Adrenal gland (tissue), 12 donors: Measurements from ENCODE around the gene GLCCI1. TPM values are rescaled to one million over a fixed set of nuclear protein-coding genes. Genes with fewer than 3 reads are reported as not detected.

Source experiments
- DNase-seq, 7 donors: peaks; one replicate each; pipeline ENCODE4 v3.0.0-alpha.2; 2019 to 2020
- H3K27ac ChIP-seq, 5 donors: fragments of 200-600 bp; sonication (generic) in 4 of 5; 1 replicate in 3 of 5; 2 replicates in 2 of 5; pipeline versions ENCODE4 v1.5.1 to v1.8.0; 2016 to 2020; ENCODE audit warnings: mild to moderate bottlenecking in 1 of 5
- H3K27me3 ChIP-seq: fragments of 200-600 bp; 2 replicates; pipeline ENCODE4 v1.8.0; 2021
- H3K36me3 ChIP-seq, 2 donors: fragments of 200-600 bp; replicated peaks in 1 of 2; 1 replicate in 1 of 2; 2 replicates in 1 of 2; pipeline versions ENCODE4 v1.5.1 to v1.8.0; 2018 to 2022
- H3K4me1 ChIP-seq, 2 donors: fragments of 200-600 bp; replicated peaks in 1 of 2; 1 replicate in 1 of 2; 2 replicates in 1 of 2; pipeline versions ENCODE4 v1.5.1 to v1.8.0; 2018 to 2021
- H3K4me3 ChIP-seq, 4 donors: fragments of 200-600 bp; sonication (generic) in 3 of 4; one replicate each; pipeline ENCODE4 v1.5.1; 2016 to 2018
- H3K9me3 ChIP-seq, 3 donors: fragments of 200-600 bp; sonication (generic) in 1 of 3; replicated peaks in 1 of 3; 1 replicate in 2 of 3; 2 replicates in 1 of 3; pipeline versions ENCODE4 v1.5.1 to v1.8.0; 2016 to 2021
- CTCF ChIP-seq, 6 experiments: fragments of 450-650 bp in 4 of 6; fragments of 200-600 bp in 2 of 6; sonication (generic) in 1 of 6; IDR thresholded peaks; 1 replicate in 5 of 6; 2 replicates in 1 of 6; pipeline versions ENCODE4 v1.5.1 to v1.8.0; 2016 to 2021; ENCODE audit warnings: antibody characterized with exemption in 6 of 6, mild to moderate bottlenecking in 2 of 6, moderate library complexity in 1 of 6
- POLR2A ChIP-seq, 2 donors: fragments of 450-650 bp; IDR thresholded peaks; one replicate each; pipeline ENCODE4 v1.6.1; 2017; ENCODE audit warnings: antibody characterized with exemption in 2 of 2, mild to moderate bottlenecking in 2 of 2, moderate library complexity in 1 of 2
- WGBS, 4 donors: extraction: QIAGEN DNeasy Blood & Tissue Kit in 2 of 4; methylation state at CpG; one replicate each; pipeline versions ENCODE4 v1.1.5 to v1.1.7; 2013 to 2017; 5-methylcytosine and 5-hydroxymethylcytosine counted together
- intact Hi-C, 2 donors: fragments of 100-400 bp; cut with DNase I; formaldehyde crosslinking; loops; one replicate each; pipeline versions ENCODE4 v1.14.1 to v1.15.0; 2022 to 2023
- polyA plus RNA-seq, 3 donors: library from polyadenylated mRNA; stranded (reverse); fragments of 200-250 nt in 2 of 3; fragments of 350-450 nt in 1 of 3; fragmentation: Illumina TruSeq in 1 of 3; extraction: RNeasy Lipid Tissue Mini Kit (QIAGEN cat#74804) in 1 of 3; gene quantifications; one replicate each; pipeline ENCODE4 v1.2.3, GENCODE V29; 2013 to 2014
- total RNA-seq, 9 donors: library from RNA; depleted of rRNA in 4 of 9; stranded (reverse); fragments of >200 nt in 4 of 9; fragments of 120-200 nt in 1 of 9; fragmentation: NEBNext Ultra II Directional in 1 of 9; extraction: Animal tissue kit (Norgen Biotek cat#: 25700) in 1 of 9; gene quantifications; one replicate each; pipeline versions ENCODE4 v1.1.0 to v1.2.4, GENCODE V29; 2013 to 2023
- donor health status: healthy with polysubstance abuse.
- donor health status: Bipolar disorder and iron deficiency.
- donor health status: DM: yes; HTN: yes; CAD: no.
- donor health status: DM: no; HTN: no; CAD: no.
- donor health status: DM: no; HTN: no; CAD: no.
- donor health status: DM: yes; HTN: yes; CAD: no.

The GLCCI1 gene
- total and polyA plus RNA-seq, 12 donors: 2.4 to 23.6 (median 8.2) TPM

- no peak for TF ChIP-seq POLR2A (IDR thresholded peaks at IDR 0.05)
- no peak for TF ChIP-seq CTCF (IDR thresholded peaks at IDR 0.05)
- Histone ChIP-seq H3K9me3 (no peaks in the 10 kb centered on the region), H3K4me1 (no peaks in the 10 kb centered on the region), H3K36me3 (no peaks in the 10 kb centered on the region), H3K27ac (no peak overlapping the region), H3K4me3 (no peak overlapping the region), H3K27me3 (no peaks in the 10 kb centered on the region)
- DNase-seq: no peak
- intact Hi-C loops: no loop called here
These were observed 46.8 kb upstream of the GLCCI1 start for GRCh38 chr7:7921830-7922229.

DNA sequence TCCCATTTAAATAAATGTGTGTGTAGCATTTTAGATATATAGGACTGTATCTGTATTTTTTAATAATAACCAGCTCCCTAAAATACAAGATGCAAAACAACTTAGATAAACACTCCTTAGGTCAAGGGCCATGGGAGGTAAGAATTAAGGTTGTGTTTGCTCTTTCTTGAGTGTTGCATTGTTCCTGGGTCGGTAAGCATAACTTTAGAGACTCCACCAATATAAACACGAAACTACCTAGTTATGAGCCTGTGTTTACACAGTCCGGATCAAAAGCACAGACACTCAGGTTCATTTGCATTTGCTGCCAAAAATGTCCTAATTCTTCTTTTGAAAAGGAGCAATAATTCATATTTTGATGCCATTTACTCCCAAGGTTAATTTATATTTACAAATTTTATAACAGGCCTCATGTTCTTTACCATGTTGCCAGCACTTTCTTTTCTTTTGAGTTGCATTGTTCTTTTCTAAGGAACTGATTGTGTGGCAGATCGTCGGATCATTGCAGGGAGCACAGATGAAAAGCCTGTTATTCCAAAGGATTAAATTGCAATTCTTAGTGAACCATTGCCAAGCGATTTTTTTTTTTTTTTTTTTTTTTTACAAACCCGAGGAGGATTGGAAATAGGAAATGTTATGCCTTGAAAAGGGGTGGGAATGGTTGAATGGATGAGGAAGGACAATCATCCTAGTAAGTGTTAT is 45.8 kb upstream of the GLCCI1 start:
- no peaks in the 10 kb centered on the region for H3K36me3 ChIP-seq
- TF ChIP-seq POLR2A (IDR thresholded peaks at IDR 0.05) (no peak), CTCF (IDR thresholded peaks at IDR 0.05) (no peak)
- 76 to 80% (median 78%) methylated on average over 7 of the region's 7 CpGs for WGBS, 4 donors
- H3K27ac ChIP-seq: no peak overlapping the region
- no peak overlapping the region for H3K4me3 ChIP-seq
- no peaks in the 10 kb centered on the region for H3K9me3 ChIP-seq
- no peaks in the 10 kb centered on the region for H3K4me1 ChIP-seq
- no peaks in the 10 kb centered on the region for H3K27me3 ChIP-seq
- DNase-seq: no peak
- intact Hi-C loops: no loop called here

DNA sequence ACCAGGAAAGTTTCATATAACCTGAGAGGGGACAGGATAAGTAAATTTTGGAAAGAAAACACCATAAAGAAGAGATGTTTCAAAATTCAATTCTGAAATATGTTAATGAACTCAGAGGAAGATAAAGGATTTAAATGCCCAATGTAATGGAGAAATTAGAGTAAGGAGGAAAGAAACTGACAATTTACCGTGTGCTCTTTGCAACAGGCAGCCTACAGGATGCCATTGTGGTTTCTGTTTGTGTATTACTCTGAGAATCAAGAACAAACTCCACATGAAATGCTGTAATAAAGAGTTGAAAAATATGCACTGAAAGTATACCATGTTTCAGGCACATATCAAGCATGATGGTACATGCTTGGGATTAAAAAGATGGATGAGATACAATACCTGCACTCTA is 44.8 kb upstream of the GLCCI1 start:
- intact Hi-C loops: no loop called here
- no peak overlapping the region for H3K27ac ChIP-seq
- no peaks in the 10 kb centered on the region for H3K9me3 ChIP-seq
- TF ChIP-seq CTCF (IDR thresholded peaks at IDR 0.05): no peak
- TF ChIP-seq POLR2A (IDR thresholded peaks at IDR 0.05): no peak
- no peaks in the 10 kb centered on the region for H3K27me3 ChIP-seq
- no peak for DNase-seq
- 61 to 76% (median 74%) methylated on average over 1 of the region's 1 CpG for WGBS, 4 donors
- H3K4me3 ChIP-seq: no peak overlapping the region
- H3K4me1 ChIP-seq: no peaks in the 10 kb centered on the region
- no peaks in the 10 kb centered on the region for H3K36me3 ChIP-seq

- intact Hi-C loops: no loop called here
- H3K27me3 ChIP-seq: no peaks in the 10 kb centered on the region
- DNase-seq: no peak
- H3K9me3 ChIP-seq: no peaks in the 10 kb centered on the region
- TF ChIP-seq CTCF (IDR thresholded peaks at IDR 0.05) (no peak), POLR2A (IDR thresholded peaks at IDR 0.05) (no peak)
- H3K36me3 ChIP-seq: no peaks in the 10 kb centered on the region
- no peak overlapping the region for H3K4me3 ChIP-seq
- H3K4me1 ChIP-seq: no peaks in the 10 kb centered on the region
- H3K27ac ChIP-seq: no peak overlapping the region
These were observed 44.3 kb upstream of the GLCCI1 start for GRCh38 chr7:7924303-7924702.
